Measurements from ENCODE around the gene SLC17A2. TPM values are rescaled to one million over a fixed set of nuclear protein-coding genes. Genes with fewer than 3 reads are reported as not detected.

SLC17A2 gene, protein sequence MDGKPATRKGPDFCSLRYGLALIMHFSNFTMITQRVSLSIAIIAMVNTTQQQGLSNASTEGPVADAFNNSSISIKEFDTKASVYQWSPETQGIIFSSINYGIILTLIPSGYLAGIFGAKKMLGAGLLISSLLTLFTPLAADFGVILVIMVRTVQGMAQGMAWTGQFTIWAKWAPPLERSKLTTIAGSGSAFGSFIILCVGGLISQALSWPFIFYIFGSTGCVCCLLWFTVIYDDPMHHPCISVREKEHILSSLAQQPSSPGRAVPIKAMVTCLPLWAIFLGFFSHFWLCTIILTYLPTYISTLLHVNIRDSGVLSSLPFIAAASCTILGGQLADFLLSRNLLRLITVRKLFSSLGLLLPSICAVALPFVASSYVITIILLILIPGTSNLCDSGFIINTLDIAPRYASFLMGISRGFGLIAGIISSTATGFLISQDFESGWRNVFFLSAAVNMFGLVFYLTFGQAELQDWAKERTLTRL
- total RNA-seq: not detected

DNA sequence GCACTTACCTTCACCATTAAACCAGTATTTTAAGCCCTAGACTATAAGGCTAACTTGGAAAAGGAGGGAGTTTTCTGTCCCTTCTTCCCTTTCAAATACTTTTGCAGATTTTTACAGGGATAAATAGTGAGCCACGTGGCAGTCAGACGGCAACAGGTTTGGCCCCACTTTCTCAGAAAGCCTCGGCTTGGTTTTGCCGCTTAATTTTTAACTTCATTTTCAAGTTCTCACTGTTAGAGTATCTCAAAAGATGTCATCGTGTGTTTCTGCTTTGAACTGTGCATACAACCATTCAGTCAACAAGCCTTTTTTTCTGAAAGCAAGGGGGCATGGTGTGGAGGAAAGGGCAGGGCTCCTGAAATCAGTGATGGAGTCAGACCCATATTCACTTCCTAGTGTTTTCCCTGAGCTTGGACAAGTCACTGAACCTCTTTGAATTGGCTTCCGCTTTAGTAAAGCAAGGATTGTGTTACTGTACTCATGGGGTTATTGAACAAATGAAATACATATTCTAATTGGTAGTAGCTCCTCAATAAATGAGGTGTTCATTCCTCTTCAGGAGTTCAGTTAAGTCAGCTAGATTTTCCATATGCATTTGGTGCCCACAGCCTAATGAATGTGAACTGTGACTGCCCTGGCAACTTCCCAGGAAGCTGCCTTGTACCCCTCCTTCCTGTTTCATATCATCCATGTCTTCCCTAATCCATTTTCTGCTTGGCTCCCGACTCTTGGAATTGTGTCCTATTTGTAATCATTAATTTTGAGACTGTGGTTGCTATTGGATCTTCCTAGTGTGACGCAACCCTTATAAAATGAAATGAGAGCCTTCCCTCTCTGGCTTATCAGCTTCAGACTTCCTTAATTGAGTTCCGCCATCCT lies at the start of gene SLC17A2:
Gene SLC17A2 (minus strand): TSS at position 160 of the 879 bp plus-strand sequence. CDS start 4,895 bp downstream, outside the sequence.
- TF ChIP-seq POLR2A (IDR thresholded peaks at IDR 0.05): no peak
- TF ChIP-seq, protein P1, sequence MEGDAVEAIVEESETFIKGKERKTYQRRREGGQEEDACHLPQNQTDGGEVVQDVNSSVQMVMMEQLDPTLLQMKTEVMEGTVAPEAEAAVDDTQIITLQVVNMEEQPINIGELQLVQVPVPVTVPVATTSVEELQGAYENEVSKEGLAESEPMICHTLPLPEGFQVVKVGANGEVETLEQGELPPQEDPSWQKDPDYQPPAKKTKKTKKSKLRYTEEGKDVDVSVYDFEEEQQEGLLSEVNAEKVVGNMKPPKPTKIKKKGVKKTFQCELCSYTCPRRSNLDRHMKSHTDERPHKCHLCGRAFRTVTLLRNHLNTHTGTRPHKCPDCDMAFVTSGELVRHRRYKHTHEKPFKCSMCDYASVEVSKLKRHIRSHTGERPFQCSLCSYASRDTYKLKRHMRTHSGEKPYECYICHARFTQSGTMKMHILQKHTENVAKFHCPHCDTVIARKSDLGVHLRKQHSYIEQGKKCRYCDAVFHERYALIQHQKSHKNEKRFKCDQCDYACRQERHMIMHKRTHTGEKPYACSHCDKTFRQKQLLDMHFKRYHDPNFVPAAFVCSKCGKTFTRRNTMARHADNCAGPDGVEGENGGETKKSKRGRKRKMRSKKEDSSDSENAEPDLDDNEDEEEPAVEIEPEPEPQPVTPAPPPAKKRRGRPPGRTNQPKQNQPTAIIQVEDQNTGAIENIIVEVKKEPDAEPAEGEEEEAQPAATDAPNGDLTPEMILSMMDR (IDR thresholded peaks at IDR 0.05): no peak
- no peaks in the 10 kb centered on the region for H3K4me1 ChIP-seq
- no peak for DNase-seq
- H3K36me3 ChIP-seq: no peaks in the 10 kb centered on the region
- no peak within 1 kb of the TSS for H3K27ac ChIP-seq
- no peaks in the 10 kb centered on the region for H3K27me3 ChIP-seq
- no peak within 1 kb of the TSS for H3K4me3 ChIP-seq
- H3K9me3 ChIP-seq: no peaks in the 10 kb centered on the region

DNA sequence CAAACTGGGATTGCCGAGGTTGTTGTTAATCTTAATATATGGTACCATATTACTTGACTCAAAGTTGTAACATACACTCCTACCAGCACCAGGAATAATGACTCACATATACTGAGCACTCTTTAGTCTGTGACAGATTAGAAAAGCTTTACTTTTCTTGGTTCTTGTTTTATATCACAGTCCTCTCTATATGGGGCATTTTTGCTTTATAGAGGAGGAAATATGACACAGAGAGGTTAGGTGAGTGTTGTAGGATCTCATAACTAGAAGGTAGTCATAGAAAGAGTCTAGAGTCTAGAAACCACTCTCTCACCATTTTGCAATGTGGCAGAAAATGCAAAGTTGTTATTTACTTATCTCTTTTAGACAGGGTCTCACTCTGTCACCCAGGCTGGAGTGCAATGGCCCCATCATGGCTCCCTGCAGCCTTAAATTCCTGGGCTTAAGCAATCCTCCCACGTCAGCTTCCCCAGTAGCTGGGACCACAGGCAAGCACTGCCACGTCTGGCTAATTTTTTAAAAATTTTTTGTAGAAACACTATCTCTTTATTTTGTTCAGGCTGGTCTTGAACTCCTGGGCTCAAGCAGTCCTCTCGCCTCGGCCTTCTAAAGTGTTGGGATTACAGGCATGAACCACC lies 45.6 kb upstream of the SLC17A2 start:
- Histone ChIP-seq H3K9me3 (no peaks in the 10 kb centered on the region), H3K27me3 (no peaks in the 10 kb centered on the region), H3K4me3 (no peak overlapping the region), H3K36me3 (peaks cover 0 to 90% (median 5%) of the 10 kb centered on the region in 3 donors), H3K27ac (no peak overlapping the region), H3K4me1 (no peaks in the 10 kb centered on the region)
- no peak for DNase-seq
- TF ChIP-seq, protein P1 (IDR thresholded peaks at IDR 0.05): no peak
- no peak for TF ChIP-seq POLR2A (IDR thresholded peaks at IDR 0.05)

DNA sequence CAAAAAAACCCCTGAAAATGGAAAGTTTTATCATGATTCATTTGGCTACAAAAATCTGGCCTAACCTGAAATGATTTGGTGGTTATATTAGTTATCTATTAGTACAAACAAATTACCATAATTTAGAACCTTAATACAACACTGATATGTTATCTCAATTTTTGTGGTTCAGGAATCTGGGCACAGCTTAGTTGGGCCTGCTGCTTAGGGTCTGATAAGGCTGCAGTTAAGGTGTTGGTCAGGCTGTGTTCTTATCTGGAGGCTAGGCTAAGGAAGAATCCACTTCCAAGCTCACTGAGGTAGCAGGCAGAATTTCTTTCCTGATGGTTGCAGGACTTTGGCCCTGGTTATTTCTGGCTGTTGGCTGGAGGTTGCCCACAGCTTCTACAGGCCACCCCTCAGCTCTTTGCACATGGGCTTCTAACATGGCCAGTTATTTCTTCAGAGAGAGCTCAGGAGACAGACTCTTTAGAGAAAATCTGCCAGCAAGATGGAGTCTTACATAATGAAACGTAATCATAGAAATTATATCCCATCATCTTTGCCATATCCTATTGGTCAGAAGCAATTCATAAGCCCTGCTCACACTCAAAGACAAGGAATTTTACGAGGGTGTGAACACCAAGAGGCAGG lies 43.5 kb upstream of the SLC17A2 start:
- H3K36me3 ChIP-seq: peaks cover 0 to 100% (median 5%) of the 10 kb centered on the region in 3 donors
- DNase-seq: no peak

DNA sequence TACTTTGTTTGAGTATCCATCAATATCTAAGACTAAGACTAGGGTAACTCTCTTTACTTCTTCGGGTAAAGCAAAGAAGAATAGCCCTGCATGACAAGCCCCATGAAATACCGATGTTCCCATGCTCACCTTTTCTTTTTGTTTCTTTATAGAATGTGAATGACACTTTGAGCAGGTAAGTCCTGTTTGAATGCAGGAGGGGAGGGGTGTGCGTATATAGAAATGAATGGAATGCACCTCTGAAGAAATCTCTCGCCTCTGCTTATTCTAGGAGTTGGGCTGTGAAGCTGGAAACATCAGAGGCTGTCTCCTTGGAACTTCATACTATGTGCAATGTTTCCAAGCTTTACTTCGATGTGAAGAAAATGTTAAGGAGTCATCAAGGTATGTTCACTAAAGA lies 42.4 kb upstream of the SLC17A2 start:
- TF ChIP-seq, protein P1 (IDR thresholded peaks at IDR 0.05): no peak
- TF ChIP-seq POLR2A (IDR thresholded peaks at IDR 0.05): no peak
- no peaks in the 10 kb centered on the region for H3K9me3 ChIP-seq
- peaks cover 0 to 1% (median under 1%) of the 10 kb centered on the region in 4 donors for H3K4me1 ChIP-seq
- DNase-seq: no peak
- no peak overlapping the region for H3K4me3 ChIP-seq
- no peak overlapping the region for H3K27ac ChIP-seq
- H3K27me3 ChIP-seq: no peaks in the 10 kb centered on the region
- peaks cover 0 to 91% (median 0%) of the 10 kb centered on the region in 3 donors for H3K36me3 ChIP-seq

More for the DNA sequence above, 43.5 kb upstream of the SLC17A2 start:
- Histone ChIP-seq H3K27ac (no peak overlapping the region), H3K4me1 (no peaks in the 10 kb centered on the region), H3K4me3 (no peak overlapping the region), H3K27me3 (no peaks in the 10 kb centered on the region), H3K9me3 (no peaks in the 10 kb centered on the region)
- TF ChIP-seq, protein P1 (IDR thresholded peaks at IDR 0.05): no peak

DNA sequence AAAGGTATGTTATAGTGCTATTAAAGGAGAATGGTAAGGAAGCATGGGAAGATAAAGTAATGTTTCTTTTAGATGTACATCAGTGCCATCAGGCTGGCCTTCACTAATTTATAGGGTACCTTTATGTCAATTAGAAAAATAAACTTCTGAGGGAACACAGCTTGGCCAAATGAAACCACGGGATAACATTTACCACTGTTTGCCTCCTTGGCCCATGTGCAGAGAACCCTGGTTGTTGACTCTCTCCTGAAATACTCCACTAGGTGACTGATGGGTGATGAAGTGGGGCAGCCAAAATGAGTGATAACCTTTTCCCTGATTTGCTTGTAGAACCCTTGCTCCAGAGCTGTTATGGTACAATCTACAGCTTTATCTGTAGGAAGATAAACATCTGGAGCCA lies 41.6 kb upstream of the SLC17A2 start:
- Histone ChIP-seq H3K27me3 (no peaks in the 10 kb centered on the region), H3K36me3 (peaks cover 0 to 84% (median 0%) of the 10 kb centered on the region in 3 donors), H3K4me3 (no peak overlapping the region), H3K9me3 (no peaks in the 10 kb centered on the region), H3K4me1 (peaks cover 0 to 8% (median 3%) of the 10 kb centered on the region in 4 donors), H3K27ac (no peak overlapping the region)
- DNase-seq: no peak
- TF ChIP-seq POLR2A (IDR thresholded peaks at IDR 0.05): no peak
- TF ChIP-seq, protein P1 (IDR thresholded peaks at IDR 0.05): no peak

All from Peyer's patch (tissue), 4 donors.